IMR-90 (cell line): ENCODE measurements around the gene LAMTOR1.

Experiments
- FOS ChIP-seq: fragments of 150-350 bp; IDR thresholded peaks from 2 replicates; pipeline ENCODE4 v1.6.1; 2016; ENCODE audit warnings: low read depth, low read length
- NFE2L2 ChIP-seq: fragments of 150-350 bp; IDR thresholded peaks from 2 replicates; pipeline ENCODE4 v1.6.1; 2016; ENCODE audit warnings: low read depth, mild to moderate bottlenecking, low read length
- POLR2A ChIP-seq: IDR thresholded peaks from 2 replicates; pipeline ENCODE4 v1.6.1; 2012; ENCODE audit warnings: mild to moderate bottlenecking, low read depth, low read length
- RAD21 ChIP-seq: IDR thresholded peaks from 2 replicates; pipeline ENCODE4 v1.6.1; 2012; ENCODE audit warnings: low read length, improper control_type of control experiment
- SMC3 ChIP-seq: fragments of 150-350 bp; IDR thresholded peaks from 2 replicates; pipeline ENCODE4 v1.6.1; 2016; ENCODE audit warnings: low read depth, mild to moderate bottlenecking, antibody characterized with exemption, low read length, moderate library complexity
- TF ChIP-seq, protein P1 (sequence below): conservative IDR thresholded peaks from 2 replicates; pipeline ENCODE4 v1.5.1; 2012; ENCODE audit warnings: mild to moderate bottlenecking, low read depth, low read length, improper control_type of control experiment
- TF ChIP-seq, protein P2 (sequence below): fragments of 150-350 bp; IDR thresholded peaks from 2 replicates; pipeline ENCODE4 v1.6.1; 2016; ENCODE audit warnings: low read depth, mild to moderate bottlenecking, low read length, moderate library complexity, borderline replicate concordance
- TF ChIP-seq, protein P3 (sequence below): fragments of 150-350 bp; IDR thresholded peaks from 2 replicates; pipeline ENCODE4 v1.6.1; 2017; ENCODE audit warnings: mild to moderate bottlenecking, antibody characterized with exemption, low read length, low read depth

DNA sequence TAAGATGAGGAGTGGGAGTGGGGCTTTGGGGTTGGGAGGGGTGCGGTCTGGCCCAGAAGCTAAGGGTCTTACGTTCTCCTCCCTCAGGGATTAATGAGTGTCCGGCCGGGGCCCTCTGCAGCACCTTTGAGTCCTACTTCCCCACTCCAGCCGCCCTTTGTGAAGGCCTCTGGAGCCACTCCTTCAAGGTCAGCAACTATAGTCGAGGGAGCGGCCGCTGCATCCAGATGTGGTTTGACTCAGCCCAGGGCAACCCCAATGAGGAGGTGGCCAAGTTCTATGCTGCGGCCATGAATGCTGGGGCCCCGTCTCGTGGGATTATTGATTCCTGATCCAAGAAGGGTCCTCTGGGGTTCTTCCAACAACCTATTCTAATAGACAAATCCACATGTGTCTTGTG, 36.4 kb upstream of the LAMTOR1 start:
- TF ChIP-seq, protein P1, sequence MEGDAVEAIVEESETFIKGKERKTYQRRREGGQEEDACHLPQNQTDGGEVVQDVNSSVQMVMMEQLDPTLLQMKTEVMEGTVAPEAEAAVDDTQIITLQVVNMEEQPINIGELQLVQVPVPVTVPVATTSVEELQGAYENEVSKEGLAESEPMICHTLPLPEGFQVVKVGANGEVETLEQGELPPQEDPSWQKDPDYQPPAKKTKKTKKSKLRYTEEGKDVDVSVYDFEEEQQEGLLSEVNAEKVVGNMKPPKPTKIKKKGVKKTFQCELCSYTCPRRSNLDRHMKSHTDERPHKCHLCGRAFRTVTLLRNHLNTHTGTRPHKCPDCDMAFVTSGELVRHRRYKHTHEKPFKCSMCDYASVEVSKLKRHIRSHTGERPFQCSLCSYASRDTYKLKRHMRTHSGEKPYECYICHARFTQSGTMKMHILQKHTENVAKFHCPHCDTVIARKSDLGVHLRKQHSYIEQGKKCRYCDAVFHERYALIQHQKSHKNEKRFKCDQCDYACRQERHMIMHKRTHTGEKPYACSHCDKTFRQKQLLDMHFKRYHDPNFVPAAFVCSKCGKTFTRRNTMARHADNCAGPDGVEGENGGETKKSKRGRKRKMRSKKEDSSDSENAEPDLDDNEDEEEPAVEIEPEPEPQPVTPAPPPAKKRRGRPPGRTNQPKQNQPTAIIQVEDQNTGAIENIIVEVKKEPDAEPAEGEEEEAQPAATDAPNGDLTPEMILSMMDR: no peak
- no peak for TF ChIP-seq RAD21
- TF ChIP-seq, protein P2, sequence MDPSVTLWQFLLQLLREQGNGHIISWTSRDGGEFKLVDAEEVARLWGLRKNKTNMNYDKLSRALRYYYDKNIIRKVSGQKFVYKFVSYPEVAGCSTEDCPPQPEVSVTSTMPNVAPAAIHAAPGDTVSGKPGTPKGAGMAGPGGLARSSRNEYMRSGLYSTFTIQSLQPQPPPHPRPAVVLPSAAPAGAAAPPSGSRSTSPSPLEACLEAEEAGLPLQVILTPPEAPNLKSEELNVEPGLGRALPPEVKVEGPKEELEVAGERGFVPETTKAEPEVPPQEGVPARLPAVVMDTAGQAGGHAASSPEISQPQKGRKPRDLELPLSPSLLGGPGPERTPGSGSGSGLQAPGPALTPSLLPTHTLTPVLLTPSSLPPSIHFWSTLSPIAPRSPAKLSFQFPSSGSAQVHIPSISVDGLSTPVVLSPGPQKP: no peak
- no peak for TF ChIP-seq NFE2L2
- TF ChIP-seq FOS: no peak
- TF ChIP-seq POLR2A: no peak
- TF ChIP-seq SMC3: no peak
- TF ChIP-seq, protein P3, sequence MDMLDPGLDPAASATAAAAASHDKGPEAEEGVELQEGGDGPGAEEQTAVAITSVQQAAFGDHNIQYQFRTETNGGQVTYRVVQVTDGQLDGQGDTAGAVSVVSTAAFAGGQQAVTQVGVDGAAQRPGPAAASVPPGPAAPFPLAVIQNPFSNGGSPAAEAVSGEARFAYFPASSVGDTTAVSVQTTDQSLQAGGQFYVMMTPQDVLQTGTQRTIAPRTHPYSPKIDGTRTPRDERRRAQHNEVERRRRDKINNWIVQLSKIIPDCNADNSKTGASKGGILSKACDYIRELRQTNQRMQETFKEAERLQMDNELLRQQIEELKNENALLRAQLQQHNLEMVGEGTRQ: no peak
